SKM-1 treated with dmso at 0.1 percent for 144 hours (cell line): ENCODE data around the gene FILIP1.
"Not testable (repeated sequence)": the region's sequence is repeated elsewhere in the genome, so short reads cannot be mapped to it uniquely, and the experiment has no call there.

Source experiments
- DNase-seq: peaks from one replicate; lab custom pipeline; 2025; ENCODE audit not compliant: unreplicated experiment; lab: John Stamatoyannopoulos, UW

The FILIP1 gene

GRCh38 chr6:75423386-75423785 is 70.2 kb downstream of the FILIP1 start:
- DNase-seq, result no peak

GRCh38 chr6:75422024-75422639 is 71.5 kb downstream of the FILIP1 start:
- DNase-seq, result no peak

- no peak for DNase-seq
Measured at GRCh38 chr6:75421316-75422023, 72.1 kb downstream of the FILIP1 start.

GRCh38 chr6:75419980-75420379 is 73.6 kb downstream of the FILIP1 start:
- DNase-seq, result no peak

- no peak for DNase-seq
Measured at GRCh38 chr6:75419416-75419815, 74.2 kb downstream of the FILIP1 start.

GRCh38 chr6:75418233-75418632 is 75.4 kb downstream of the FILIP1 start:
- DNase-seq, result no peak

- no peak for DNase-seq
Measured at GRCh38 chr6:75416443-75416842, 77.2 kb downstream of the FILIP1 start.

GRCh38 chr6:75415804-75416203 is 77.8 kb downstream of the FILIP1 start:
- DNase-seq, result no peak

GRCh38 chr6:75414445-75415021 is 79.1 kb downstream of the FILIP1 start:
- no peak for DNase-seq

GRCh38 chr6:75412969-75413662 is 80.5 kb downstream of the FILIP1 start:
- no peak for DNase-seq

GRCh38 chr6:75410564-75410963 is 83.0 kb downstream of the FILIP1 start:
- not testable (repeated sequence) for DNase-seq

GRCh38 chr6:75409928-75410327 is 83.7 kb downstream of the FILIP1 start:
- no peak for DNase-seq

- DNase-seq, result no peak
Measured at GRCh38 chr6:75409286-75409685, 84.3 kb downstream of the FILIP1 start.

GRCh38 chr6:75403563-75404080 is 90.0 kb downstream of the FILIP1 start:
- DNase-seq, result no peak

GRCh38 chr6:75402296-75402695 is 91.3 kb downstream of the FILIP1 start:
- DNase-seq, result no peak

- no peak for DNase-seq
Measured at GRCh38 chr6:75397656-75398465, 95.7 kb downstream of the FILIP1 start.

GRCh38 chr6:75397171-75397570 is 96.4 kb downstream of the FILIP1 start:
- no peak for DNase-seq

- DNase-seq, result no peak
Measured at GRCh38 chr6:75396005-75396800, 97.4 kb downstream of the FILIP1 start.

GRCh38 chr6:75393806-75394205 is 99.8 kb downstream of the FILIP1 start:
- DNase-seq, result no peak

- DNase-seq, result no peak
Measured at GRCh38 chr6:75391276-75391675, 102.3 kb downstream of the FILIP1 start.
